Subcutaneous abdominal adipose tissue (tissue), 5 donors: ENCODE results near the gene FLYWCH1.
A peak's percentile ranks its signal among the peaks of the same experiment; 100 is the strongest.

ENCODE experiments used
- H3K27ac ChIP-seq: one replicate; pipeline ENCODE4 v1.7.0; 2013; ENCODE audit warnings: low read depth, mild to moderate bottlenecking, inconsistent platforms, low read length, moderate library complexity
- H3K27me3 ChIP-seq, 5 donors: one replicate each; pipeline ENCODE4 v1.7.0; 2013; ENCODE audit warnings: low read length in 5 of 5, inconsistent platforms in 1 of 5; ENCODE audit not compliant: control insufficient read depth in 5 of 5, insufficient read depth in 4 of 5
- H3K36me3 ChIP-seq, 5 donors: one replicate each; pipeline ENCODE4 v1.7.0; 2013; ENCODE audit warnings: low read length in 5 of 5; ENCODE audit not compliant: control insufficient read depth in 5 of 5, insufficient read depth in 5 of 5
- H3K4me1 ChIP-seq, 5 donors: one replicate each; pipeline ENCODE4 v1.7.0; 2013; ENCODE audit warnings: low read length in 5 of 5, mild to moderate bottlenecking in 3 of 5, moderate library complexity in 1 of 5; ENCODE audit not compliant: control insufficient read depth in 5 of 5, insufficient read depth in 5 of 5
- H3K4me3 ChIP-seq, 5 donors: one replicate each; pipeline ENCODE4 v1.7.0; 2013; ENCODE audit warnings: low read length in 5 of 5, low read depth in 1 of 5
- H3K9ac ChIP-seq, 5 donors: one replicate each; pipeline ENCODE4 v1.7.0; 2013; ENCODE audit warnings: low read length in 5 of 5, mild to moderate bottlenecking in 4 of 5, moderate library complexity in 3 of 5
- H3K9me3 ChIP-seq, 5 donors: one replicate each; pipeline ENCODE4 v1.7.0; 2013; ENCODE audit warnings: low read length in 5 of 5; ENCODE audit not compliant: control insufficient read depth in 5 of 5
- donor health status: healthy.
- donor health status: healthy.
- donor health status: healthy.
- donor health status: healthy.
- donor health status: healthy.

The FLYWCH1 gene

GRCh38 chr16:2983706-2984136 lies 72.0 kb downstream of the FLYWCH1 start:
- no peak overlapping the region for H3K9ac ChIP-seq
- H3K4me1 ChIP-seq, result peaks cover 0 to 37% (median 25%) of the 10 kb centered on the region in 5 donors
- H3K27me3 ChIP-seq, result peaks cover 0 to 13% (median 10%) of the 10 kb centered on the region in 5 donors
- peak overlapping the region in 1 of 5 donors; percentile 44 for H3K4me3 ChIP-seq
- H3K36me3 ChIP-seq, result no peaks in the 10 kb centered on the region
- no peaks in the 10 kb centered on the region for H3K9me3 ChIP-seq
- no peak overlapping the region for H3K27ac ChIP-seq

- Histone ChIP-seq H3K9me3 (no peaks in the 10 kb centered on the region), H3K27me3 (peaks cover 0 to 18% (median 4%) of the 10 kb centered on the region in 5 donors), H3K9ac (no peak overlapping the region), H3K4me1 (peaks cover 0 to 28% (median 19%) of the 10 kb centered on the region in 5 donors), H3K27ac (no peak overlapping the region), H3K4me3 (no peak overlapping the region), H3K36me3 (no peaks in the 10 kb centered on the region)
Observed at GRCh38 chr16:2985462-2985861, 73.7 kb downstream of the FLYWCH1 start.

- Histone ChIP-seq H3K4me3 (no peak overlapping the region), H3K9ac (peak overlapping the region in 1 of 5 donors; percentile 20), H3K4me1 (peaks cover 0 to 23% (median 14%) of the 10 kb centered on the region in 5 donors), H3K9me3 (no peaks in the 10 kb centered on the region), H3K36me3 (no peaks in the 10 kb centered on the region), H3K27ac (no peak overlapping the region), H3K27me3 (peaks cover 0 to 18% (median 4%) of the 10 kb centered on the region in 5 donors)
Observed at GRCh38 chr16:2985893-2986355, 74.2 kb downstream of the FLYWCH1 start.

- H3K4me1 ChIP-seq, result peaks cover 0 to 22% (median 13%) of the 10 kb centered on the region in 5 donors
- no peaks in the 10 kb centered on the region for H3K9me3 ChIP-seq
- H3K27me3 ChIP-seq, result peaks cover 0 to 18% (median 4%) of the 10 kb centered on the region in 5 donors
Observed at GRCh38 chr16:2986623-2987188, 75.0 kb downstream of the FLYWCH1 start.

GRCh38 chr16:2987286-2987685 lies 75.6 kb downstream of the FLYWCH1 start:
- Histone ChIP-seq H3K9me3 (no peaks in the 10 kb centered on the region), H3K4me3 (no peak overlapping the region), H3K4me1 (peaks cover 0 to 28% (median 19%) of the 10 kb centered on the region in 5 donors), H3K27me3 (peaks cover 0 to 18% (median 4%) of the 10 kb centered on the region in 5 donors), H3K36me3 (no peaks in the 10 kb centered on the region), H3K27ac (no peak overlapping the region), H3K9ac (no peak overlapping the region)

More at GRCh38 chr16:2986623-2987188, 75.0 kb downstream of the FLYWCH1 start:
- H3K9ac ChIP-seq, result no peak overlapping the region
- no peaks in the 10 kb centered on the region for H3K36me3 ChIP-seq
- no peak overlapping the region for H3K4me3 ChIP-seq
- no peak overlapping the region for H3K27ac ChIP-seq

GRCh38 chr16:2987833-2988232 lies 76.1 kb downstream of the FLYWCH1 start:
- no peak overlapping the region for H3K4me3 ChIP-seq
- H3K9ac ChIP-seq, result no peak overlapping the region
- H3K36me3 ChIP-seq, result no peaks in the 10 kb centered on the region
- no peak overlapping the region for H3K27ac ChIP-seq
- peaks cover 0 to 33% (median 25%) of the 10 kb centered on the region in 5 donors for H3K4me1 ChIP-seq
- no peaks in the 10 kb centered on the region for H3K9me3 ChIP-seq
- H3K27me3 ChIP-seq, result peaks cover 0 to 18% (median 4%) of the 10 kb centered on the region in 5 donors

- H3K9me3 ChIP-seq, result no peaks in the 10 kb centered on the region
- H3K4me3 ChIP-seq, result no peak overlapping the region
- H3K27ac ChIP-seq, result no peak overlapping the region
- H3K36me3 ChIP-seq, result no peaks in the 10 kb centered on the region
- no peak overlapping the region for H3K9ac ChIP-seq
- H3K27me3 ChIP-seq, result peaks cover 0 to 18% (median 4%) of the 10 kb centered on the region in 5 donors
- H3K4me1 ChIP-seq, result peaks cover 0 to 32% (median 24%) of the 10 kb centered on the region in 5 donors
Observed at GRCh38 chr16:2988590-2989099, 76.9 kb downstream of the FLYWCH1 start.

GRCh38 chr16:2990891-2991290 lies 79.2 kb downstream of the FLYWCH1 start:
- no peak overlapping the region for H3K9ac ChIP-seq
- no peaks in the 10 kb centered on the region for H3K36me3 ChIP-seq
- H3K4me1 ChIP-seq, result peaks cover 0 to 19% (median 16%) of the 10 kb centered on the region in 5 donors
- peaks cover 0 to 18% (median 4%) of the 10 kb centered on the region in 5 donors for H3K27me3 ChIP-seq
- no peaks in the 10 kb centered on the region for H3K9me3 ChIP-seq
- no peak overlapping the region for H3K4me3 ChIP-seq
- no peak overlapping the region for H3K27ac ChIP-seq

- Histone ChIP-seq H3K9ac (no peak overlapping the region), H3K27me3 (peaks cover 0 to 20% (median 4%) of the 10 kb centered on the region in 5 donors), H3K4me3 (no peak overlapping the region), H3K36me3 (no peaks in the 10 kb centered on the region), H3K9me3 (no peaks in the 10 kb centered on the region), H3K4me1 (peaks cover 0 to 16% (median 15%) of the 10 kb centered on the region in 5 donors), H3K27ac (no peak overlapping the region)
Observed at GRCh38 chr16:2991566-2992261, 80.0 kb downstream of the FLYWCH1 start.
